DND-41 (cell line): Measurements from ENCODE around the gene RGS13.
A peak's percentile ranks its signal among the peaks of the same experiment; 100 is the strongest.

Experiments
- ATAC-seq: fragments of 200-7000 bp; cut with Tn5 transposase; 3 replicates; pipeline ENCODE4 v1.9.1; 2021; ENCODE audit warnings: low read depth; ENCODE audit not compliant: insufficient read depth
- DNase-seq: peaks from one replicate; pipeline ENCODE4 v3.0.0-alpha.2; 2020
- H2AFZ ChIP-seq: 2 replicates; pipeline ENCODE4 v1.6.0; 2012; ENCODE audit warnings: low read depth, low read length
- H3K27ac ChIP-seq: 2 replicates; pipeline ENCODE4 v1.5.1; 2012; ENCODE audit warnings: low read length, inconsistent platforms
- H3K27me3 ChIP-seq: fragments of 200-600 bp; sonication (generic); 2 replicates; pipeline ENCODE4 v1.6.0; 2012; ENCODE audit warnings: low read length, mild to moderate bottlenecking, inconsistent platforms; ENCODE audit not compliant: insufficient read depth, poor library complexity
- H3K36me3 ChIP-seq: 2 replicates; pipeline ENCODE4 v1.5.1; 2012; ENCODE audit warnings: low read length, inconsistent platforms; ENCODE audit not compliant: insufficient read depth
- H3K4me1 ChIP-seq: 2 replicates; pipeline ENCODE4 v1.5.1; 2012; ENCODE audit warnings: mild to moderate bottlenecking, low read length; ENCODE audit not compliant: insufficient read depth
- H3K4me2 ChIP-seq: 2 replicates; pipeline ENCODE4 v1.6.0; 2012; ENCODE audit warnings: mild to moderate bottlenecking, moderate library complexity, low read length, inconsistent platforms; ENCODE audit not compliant: insufficient read depth
- H3K4me3 ChIP-seq, 2 experiments: fragments of 200-600 bp in 1 of 2; shearing (Covaris generic) in 1 of 2; 2 replicates each; pipeline ENCODE4 v1.5.1; 2012 to 2016; ENCODE audit warnings: inconsistent platforms in 2 of 2, low read length in 2 of 2, mild to moderate bottlenecking in 2 of 2, low read depth in 1 of 2, moderate library complexity in 1 of 2
- H3K79me2 ChIP-seq: 2 replicates; pipeline ENCODE4 v1.6.0; 2012; ENCODE audit warnings: low read length, inconsistent platforms; ENCODE audit not compliant: insufficient read depth
- H3K9ac ChIP-seq: 2 replicates; pipeline ENCODE4 v1.6.0; 2012; ENCODE audit warnings: low read depth, mild to moderate bottlenecking, inconsistent platforms, low read length, moderate library complexity
- H3K9me3 ChIP-seq: 2 replicates; pipeline ENCODE4 v1.5.1; 2012; ENCODE audit warnings: low read length, moderate library complexity, mild to moderate bottlenecking, inconsistent platforms; ENCODE audit not compliant: insufficient read depth, severe bottlenecking
- H4K20me1 ChIP-seq: 2 replicates; pipeline ENCODE4 v1.6.0; 2012; ENCODE audit warnings: low read length; ENCODE audit not compliant: insufficient read depth
- EZH2 ChIP-seq: IDR thresholded peaks from 3 replicates; pipeline ENCODE4 v1.6.1; 2012; ENCODE audit warnings: borderline replicate concordance, low read depth, mild to moderate bottlenecking, moderate library complexity, low read length, inconsistent platforms; ENCODE audit not compliant: severe bottlenecking
- TF ChIP-seq, protein P1 (sequence below): IDR thresholded peaks from 2 replicates; pipeline ENCODE4 v1.5.1; 2012; ENCODE audit warnings: borderline replicate concordance, low read length, moderate library complexity, mild to moderate bottlenecking; ENCODE audit not compliant: poor library complexity, severe bottlenecking; ENCODE audit errors: extremely low read depth

The RGS13 gene

DNA sequence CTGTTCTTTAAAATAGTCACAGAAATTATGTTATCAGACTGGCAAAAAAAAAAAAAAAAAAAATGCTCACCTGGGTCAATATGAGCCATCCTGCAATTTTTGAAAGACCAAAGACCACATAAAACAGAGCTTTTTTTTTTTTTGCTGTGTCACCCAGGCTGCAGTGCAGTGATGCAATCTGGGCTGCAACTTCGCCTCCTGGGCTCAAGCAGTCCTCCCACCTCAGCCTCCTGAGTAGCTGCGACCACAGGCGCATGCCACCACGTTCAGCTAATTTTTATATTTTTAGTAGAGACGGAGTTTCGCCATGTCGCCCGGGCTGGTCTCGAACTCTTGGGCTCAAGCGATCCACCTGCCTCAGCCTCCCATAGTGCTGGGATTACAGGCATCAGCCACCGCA lies 62.8 kb downstream of the RGS13 start:
- Histone ChIP-seq H3K36me3 (no peaks in the 10 kb centered on the region), H2AFZ (no peak overlapping the region), H3K9ac (no peak overlapping the region), H3K27me3 (no peaks in the 10 kb centered on the region), H3K9me3 (no peaks in the 10 kb centered on the region), H3K4me2 (no peak overlapping the region), H3K4me1 (no peaks in the 10 kb centered on the region), H4K20me1 (no peaks in the 10 kb centered on the region), H3K27ac (no peak overlapping the region), H3K79me2 (no peaks in the 10 kb centered on the region), H3K4me3 (no peak overlapping the region)
- ATAC-seq (peak; percentile 48; the same call in 1 of the 3 replicates), DNase-seq (peak; percentile 10)
- TF ChIP-seq, protein P1, sequence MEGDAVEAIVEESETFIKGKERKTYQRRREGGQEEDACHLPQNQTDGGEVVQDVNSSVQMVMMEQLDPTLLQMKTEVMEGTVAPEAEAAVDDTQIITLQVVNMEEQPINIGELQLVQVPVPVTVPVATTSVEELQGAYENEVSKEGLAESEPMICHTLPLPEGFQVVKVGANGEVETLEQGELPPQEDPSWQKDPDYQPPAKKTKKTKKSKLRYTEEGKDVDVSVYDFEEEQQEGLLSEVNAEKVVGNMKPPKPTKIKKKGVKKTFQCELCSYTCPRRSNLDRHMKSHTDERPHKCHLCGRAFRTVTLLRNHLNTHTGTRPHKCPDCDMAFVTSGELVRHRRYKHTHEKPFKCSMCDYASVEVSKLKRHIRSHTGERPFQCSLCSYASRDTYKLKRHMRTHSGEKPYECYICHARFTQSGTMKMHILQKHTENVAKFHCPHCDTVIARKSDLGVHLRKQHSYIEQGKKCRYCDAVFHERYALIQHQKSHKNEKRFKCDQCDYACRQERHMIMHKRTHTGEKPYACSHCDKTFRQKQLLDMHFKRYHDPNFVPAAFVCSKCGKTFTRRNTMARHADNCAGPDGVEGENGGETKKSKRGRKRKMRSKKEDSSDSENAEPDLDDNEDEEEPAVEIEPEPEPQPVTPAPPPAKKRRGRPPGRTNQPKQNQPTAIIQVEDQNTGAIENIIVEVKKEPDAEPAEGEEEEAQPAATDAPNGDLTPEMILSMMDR = no peak
- no peak for TF ChIP-seq EZH2

DNA sequence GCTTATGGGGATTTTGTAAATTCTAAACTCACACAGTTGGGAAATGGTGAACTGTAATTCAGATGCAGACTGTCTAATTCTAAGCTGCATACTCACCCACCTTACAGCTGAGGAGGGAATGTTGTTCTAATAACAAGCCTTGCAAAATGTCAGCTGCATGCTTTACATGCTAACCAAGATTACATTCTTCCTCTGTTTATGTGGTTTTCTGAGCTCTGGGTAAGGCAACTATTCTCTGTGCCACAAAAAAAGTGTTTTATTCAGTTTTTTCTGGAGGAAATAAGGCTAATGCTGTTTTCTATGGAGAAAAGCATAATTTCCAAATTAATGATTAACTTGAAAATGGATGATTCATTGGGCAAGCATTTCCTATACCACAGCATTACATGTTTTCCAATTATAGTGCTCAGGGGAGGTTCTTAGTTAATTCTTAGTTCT lies 64.9 kb downstream of the RGS13 start:
- Histone ChIP-seq H3K4me1 (no peaks in the 10 kb centered on the region), H2AFZ (no peak overlapping the region), H3K27ac (no peak overlapping the region), H3K4me3 (no peak overlapping the region), H3K27me3 (no peaks in the 10 kb centered on the region), H3K36me3 (no peaks in the 10 kb centered on the region), H3K9ac (no peak overlapping the region), H3K79me2 (no peaks in the 10 kb centered on the region), H4K20me1 (no peaks in the 10 kb centered on the region), H3K4me2 (no peak overlapping the region), H3K9me3 (no peaks in the 10 kb centered on the region)
- ATAC-seq (peak; percentile 48; the same call in 1 of the 3 replicates), DNase-seq (no peak)
- no peak for TF ChIP-seq EZH2
- TF ChIP-seq, protein P1 = no peak

DNA sequence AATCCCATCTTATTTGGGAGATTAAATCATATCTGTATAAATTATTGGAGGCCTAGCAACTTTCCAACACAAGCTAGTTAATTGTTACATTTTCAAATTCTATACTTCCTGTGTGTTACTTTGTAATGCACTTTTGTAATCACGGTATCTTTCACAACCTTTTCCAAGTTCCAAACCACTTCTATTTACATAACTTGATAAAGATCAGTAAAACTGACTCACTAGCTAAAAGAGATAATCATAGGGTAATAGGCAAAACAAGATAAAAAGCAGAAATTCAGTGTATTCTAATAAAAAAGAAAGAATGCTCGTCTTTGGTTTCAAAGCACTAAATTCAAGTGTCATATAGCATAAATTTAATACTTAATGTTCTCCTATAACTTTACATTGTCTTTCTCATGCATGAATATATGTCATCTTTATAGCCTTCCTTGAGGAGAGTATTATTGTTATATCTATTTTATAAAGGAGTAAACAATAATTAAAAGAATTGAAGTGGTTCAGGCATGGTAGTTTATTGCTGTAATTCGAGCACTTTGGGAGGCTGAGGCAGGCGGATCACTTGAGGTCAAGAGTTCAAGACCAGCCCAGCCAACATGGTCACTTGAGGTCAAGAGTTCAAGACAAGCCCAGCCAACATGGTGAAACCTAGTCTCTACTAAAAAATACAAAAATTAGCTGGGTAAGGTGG lies 66.4 kb downstream of the RGS13 start:
- no peak overlapping the region for H3K9ac ChIP-seq
- H3K27ac ChIP-seq = no peak overlapping the region
- no peak overlapping the region for H2AFZ ChIP-seq
- H3K4me1 ChIP-seq = no peaks in the 10 kb centered on the region
- H3K9me3 ChIP-seq = no peaks in the 10 kb centered on the region
- TF ChIP-seq, protein P1 = no peak
- TF ChIP-seq EZH2 = no peak
- H3K4me2 ChIP-seq = no peak overlapping the region
- no peaks in the 10 kb centered on the region for H3K27me3 ChIP-seq
- no peaks in the 10 kb centered on the region for H4K20me1 ChIP-seq
- H3K79me2 ChIP-seq = no peaks in the 10 kb centered on the region
- DNase-seq (no peak), ATAC-seq (no peak)
- H3K36me3 ChIP-seq = no peaks in the 10 kb centered on the region
- H3K4me3 ChIP-seq = no peak overlapping the region
